HepG2 (cell line): ENCODE data around the gene EHD1. TPM values are rescaled to one million over a fixed set of nuclear protein-coding genes. Genes with fewer than 3 reads are reported as not detected.

Experiments
- ATF7 ChIP-seq, 2 experiments: fragments of 450-650 bp in 1 of 2; sonication (generic) in 1 of 2; formaldehyde crosslinking in 1 of 2; IDR thresholded peaks; 2 replicates each; pipeline versions ENCODE4 v1.4.0 to v1.6.1; 2016 to 2020; ENCODE audit warnings: antibody characterized with exemption in 1 of 2, mild to moderate bottlenecking in 1 of 2, missing genetic modification reagents in 1 of 2
- ATRX ChIP-seq: sonication (generic); formaldehyde crosslinking; IDR thresholded peaks from 2 replicates; pipeline ENCODE4 v1.4.0; 2020; ENCODE audit warnings: missing genetic modification reagents, borderline replicate concordance
- CAMTA2 ChIP-seq: sonication (generic); formaldehyde crosslinking; IDR thresholded peaks from 2 replicates; pipeline ENCODE4 v1.4.0; 2020; ENCODE audit warnings: mild to moderate bottlenecking, missing genetic modification reagents, borderline replicate concordance
- JUND ChIP-seq: sonication (generic); formaldehyde crosslinking; IDR thresholded peaks from 2 replicates; pipeline ENCODE4 v1.8.0; 2022; ENCODE audit warnings: mild to moderate bottlenecking, missing genetic modification reagents
- LBX2 ChIP-seq: sonication (generic); formaldehyde crosslinking; IDR thresholded peaks from 2 replicates; pipeline ENCODE4 v1.5.0; 2020; ENCODE audit warnings: missing genetic modification reagents, mild to moderate bottlenecking, borderline replicate concordance
- MYNN ChIP-seq: sonication (generic); formaldehyde crosslinking; IDR thresholded peaks from 2 replicates; pipeline ENCODE4 v1.4.0; 2020; ENCODE audit warnings: mild to moderate bottlenecking, low read depth, missing genetic modification reagents
- NFE2 ChIP-seq: sonication (generic); formaldehyde crosslinking; IDR thresholded peaks from 2 replicates; pipeline ENCODE4 v1.4.0; 2020; ENCODE audit warnings: missing genetic modification reagents
- PHF20 ChIP-seq: sonication (generic); formaldehyde crosslinking; IDR thresholded peaks from 2 replicates; pipeline ENCODE4 v1.5.0; 2020; ENCODE audit warnings: mild to moderate bottlenecking, missing genetic modification reagents
- SPEN ChIP-seq: sonication (generic); formaldehyde crosslinking; IDR thresholded peaks from 2 replicates; pipeline ENCODE4 v1.5.1; 2020; ENCODE audit warnings: low read depth, mild to moderate bottlenecking, missing genetic modification reagents
- THAP9 ChIP-seq: sonication (generic); formaldehyde crosslinking; IDR thresholded peaks from 2 replicates; pipeline ENCODE4; 2020; ENCODE audit warnings: missing genetic modification reagents, mild to moderate bottlenecking, borderline replicate concordance
- YEATS2 ChIP-seq: sonication (generic); formaldehyde crosslinking; IDR thresholded peaks from 2 replicates; pipeline ENCODE4 v1.4.0; 2020; ENCODE audit warnings: missing genetic modification reagents, borderline replicate concordance
- ZNF282 ChIP-seq: fragments of 450-650 bp; IDR thresholded peaks from 2 replicates; pipeline ENCODE4 v1.6.1; 2018; ENCODE audit not compliant: partially characterized antibody
- ZNF441 ChIP-seq: sonication (generic); formaldehyde crosslinking; IDR thresholded peaks from 2 replicates; pipeline ENCODE4 v1.7.0; 2021; ENCODE audit warnings: missing genetic modification reagents, borderline replicate concordance
- ZNF577 ChIP-seq: sonication (generic); formaldehyde crosslinking; IDR thresholded peaks from 2 replicates; pipeline ENCODE4 v1.4.0; 2020; ENCODE audit warnings: mild to moderate bottlenecking, low read depth, missing genetic modification reagents, borderline replicate concordance
- ZNF619 ChIP-seq: sonication (generic); formaldehyde crosslinking; IDR thresholded peaks from 2 replicates; pipeline ENCODE4 v1.4.0; 2020; ENCODE audit warnings: mild to moderate bottlenecking, missing genetic modification reagents
- ZNF768 ChIP-seq: sonication (generic); formaldehyde crosslinking; IDR thresholded peaks from 2 replicates; pipeline ENCODE4 v1.4.0; 2020; ENCODE audit warnings: missing genetic modification reagents
- ZNF792 ChIP-seq: IDR thresholded peaks from 2 replicates; pipeline ENCODE4 v1.6.1; 2016
- polyA plus RNA-seq, 8 experiments: library from polyadenylated mRNA; depleted of rRNA in 3 of 8; stranded (reverse) in 7 of 8; unstranded in 1 of 8; fragments of >200 nt; fragmentation: Illumina TruSeq in 4 of 8; extraction: Trizol in 4 of 8; gene quantifications; 2 replicates each; pipeline versions ENCODE4 v1.2.1 to v1.2.3, GENCODE V29; 2011 to 2016; ENCODE audit warnings: low read depth in 4 of 8, missing spikeins in 1 of 8, mixed read lengths in 1 of 8; ENCODE audit not compliant: insufficient read depth in 1 of 8
- total RNA-seq, 5 experiments: library from RNA; depleted of rRNA; stranded (reverse); fragments of >200 nt; fragmentation: Illumina TruSeq; extraction: Trizol; gene quantifications; 2 replicates each; pipeline ENCODE4 v1.2.3, GENCODE V29; 2016; ENCODE audit warnings: low read depth in 1 of 5
- TF ChIP-seq, protein P1 (sequence below): sonication (generic); formaldehyde crosslinking; IDR thresholded peaks from 2 replicates; pipeline ENCODE4 v1.4.0; 2020; ENCODE audit warnings: missing genetic modification reagents, borderline replicate concordance
- TF ChIP-seq, protein P2 (sequence below): sonication (generic); formaldehyde crosslinking; IDR thresholded peaks from 2 replicates; pipeline ENCODE4 v1.8.1; 2023; ENCODE audit warnings: missing genetic modification reagents, mild to moderate bottlenecking, borderline replicate concordance
- TF ChIP-seq, protein P3 (sequence below): sonication (generic); formaldehyde crosslinking; IDR thresholded peaks from 2 replicates; pipeline ENCODE4 v1.8.1; 2023; ENCODE audit warnings: mild to moderate bottlenecking, missing genetic modification reagents

The EHD1 gene
- total and polyA plus RNA-seq, 2 of the 13 experiments (the other 11 are each of a cell fraction or from before 2014, with no cell fraction given): 23.6 to 26.6 TPM

DNA sequence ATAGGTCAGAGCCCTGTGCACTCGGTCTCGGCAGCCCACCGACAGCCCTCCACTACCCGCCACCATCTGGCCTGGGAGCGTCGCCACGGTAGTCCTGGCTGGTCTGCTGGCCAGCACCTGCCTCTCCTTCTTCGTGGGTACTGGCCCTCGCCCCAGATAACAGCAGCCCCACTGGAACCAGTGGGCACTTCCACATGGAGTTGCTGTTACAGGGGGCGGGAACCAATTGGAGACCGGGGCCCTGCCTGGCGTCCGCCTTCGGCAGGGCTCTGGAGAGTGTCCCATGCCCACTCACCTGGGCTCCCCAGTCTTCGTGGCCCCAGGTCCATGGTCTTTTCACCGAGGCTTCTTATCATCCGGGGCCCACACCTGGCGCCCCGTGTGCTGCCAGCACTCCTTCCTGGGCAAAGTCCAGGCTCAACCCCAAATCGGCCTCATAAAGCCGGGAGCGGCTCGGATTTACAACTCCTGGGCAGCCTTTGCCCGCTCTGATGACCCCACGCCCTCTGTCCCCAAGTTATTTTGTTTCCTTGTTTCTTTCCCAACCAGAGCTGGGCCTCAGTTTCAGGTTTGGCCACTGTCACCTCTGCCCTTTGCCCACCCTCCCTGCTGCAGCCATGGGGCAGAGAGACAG, 12.9 kb upstream of the EHD1 start (continued):
- TF ChIP-seq, protein P1, sequence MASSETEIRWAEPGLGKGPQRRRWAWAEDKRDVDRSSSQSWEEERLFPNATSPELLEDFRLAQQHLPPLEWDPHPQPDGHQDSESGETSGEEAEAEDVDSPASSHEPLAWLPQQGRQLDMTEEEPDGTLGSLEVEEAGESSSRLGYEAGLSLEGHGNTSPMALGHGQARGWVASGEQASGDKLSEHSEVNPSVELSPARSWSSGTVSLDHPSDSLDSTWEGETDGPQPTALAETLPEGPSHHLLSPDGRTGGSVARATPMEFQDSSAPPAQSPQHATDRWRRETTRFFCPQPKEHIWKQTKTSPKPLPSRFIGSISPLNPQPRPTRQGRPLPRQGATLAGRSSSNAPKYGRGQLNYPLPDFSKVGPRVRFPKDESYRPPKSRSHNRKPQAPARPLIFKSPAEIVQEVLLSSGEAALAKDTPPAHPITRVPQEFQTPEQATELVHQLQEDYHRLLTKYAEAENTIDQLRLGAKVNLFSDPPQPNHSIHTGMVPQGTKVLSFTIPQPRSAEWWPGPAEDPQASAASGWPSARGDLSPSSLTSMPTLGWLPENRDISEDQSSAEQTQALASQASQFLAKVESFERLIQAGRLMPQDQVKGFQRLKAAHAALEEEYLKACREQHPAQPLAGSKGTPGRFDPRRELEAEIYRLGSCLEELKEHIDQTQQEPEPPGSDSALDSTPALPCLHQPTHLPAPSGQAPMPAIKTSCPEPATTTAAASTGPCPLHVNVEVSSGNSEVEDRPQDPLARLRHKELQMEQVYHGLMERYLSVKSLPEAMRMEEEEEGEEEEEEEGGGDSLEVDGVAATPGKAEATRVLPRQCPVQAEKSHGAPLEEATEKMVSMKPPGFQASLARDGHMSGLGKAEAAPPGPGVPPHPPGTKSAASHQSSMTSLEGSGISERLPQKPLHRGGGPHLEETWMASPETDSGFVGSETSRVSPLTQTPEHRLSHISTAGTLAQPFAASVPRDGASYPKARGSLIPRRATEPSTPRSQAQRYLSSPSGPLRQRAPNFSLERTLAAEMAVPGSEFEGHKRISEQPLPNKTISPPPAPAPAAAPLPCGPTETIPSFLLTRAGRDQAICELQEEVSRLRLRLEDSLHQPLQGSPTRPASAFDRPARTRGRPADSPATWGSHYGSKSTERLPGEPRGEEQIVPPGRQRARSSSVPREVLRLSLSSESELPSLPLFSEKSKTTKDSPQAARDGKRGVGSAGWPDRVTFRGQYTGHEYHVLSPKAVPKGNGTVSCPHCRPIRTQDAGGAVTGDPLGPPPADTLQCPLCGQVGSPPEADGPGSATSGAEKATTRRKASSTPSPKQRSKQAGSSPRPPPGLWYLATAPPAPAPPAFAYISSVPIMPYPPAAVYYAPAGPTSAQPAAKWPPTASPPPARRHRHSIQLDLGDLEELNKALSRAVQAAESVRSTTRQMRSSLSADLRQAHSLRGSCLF (CRISPR knock-in tag): no peak
- TF ChIP-seq YEATS2 (no peak), CAMTA2 (no peak), NFE2 (CRISPR knock-in tag) (no peak), ZNF441 (CRISPR knock-in tag) (no peak), LBX2 (no peak), THAP9 (CRISPR knock-in tag) (no peak), ZNF792 (CRISPR knock-in tag) (no peak), JUND (CRISPR knock-in tag) (no peak), MYNN (CRISPR knock-in tag) (no peak), ZNF768 (CRISPR knock-in tag) (no peak), PHF20 (CRISPR knock-in tag) (no peak), ATRX (CRISPR knock-in tag) (no peak), SPEN (no peak), ZNF619 (CRISPR knock-in tag) (no peak), ZNF577 (CRISPR knock-in tag) (no peak), ATF7 (IDR thresholded peaks at IDR 0.05) (no peak), ATF7 (CRISPR knock-in tag; IDR thresholded peaks at IDR 0.05) (no peak), ZNF282 (no peak)
- TF ChIP-seq, protein P2, sequence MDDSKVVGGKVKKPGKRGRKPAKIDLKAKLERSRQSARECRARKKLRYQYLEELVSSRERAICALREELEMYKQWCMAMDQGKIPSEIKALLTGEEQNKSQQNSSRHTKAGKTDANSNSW (CRISPR knock-in tag): no peak
- TF ChIP-seq, protein P3, sequence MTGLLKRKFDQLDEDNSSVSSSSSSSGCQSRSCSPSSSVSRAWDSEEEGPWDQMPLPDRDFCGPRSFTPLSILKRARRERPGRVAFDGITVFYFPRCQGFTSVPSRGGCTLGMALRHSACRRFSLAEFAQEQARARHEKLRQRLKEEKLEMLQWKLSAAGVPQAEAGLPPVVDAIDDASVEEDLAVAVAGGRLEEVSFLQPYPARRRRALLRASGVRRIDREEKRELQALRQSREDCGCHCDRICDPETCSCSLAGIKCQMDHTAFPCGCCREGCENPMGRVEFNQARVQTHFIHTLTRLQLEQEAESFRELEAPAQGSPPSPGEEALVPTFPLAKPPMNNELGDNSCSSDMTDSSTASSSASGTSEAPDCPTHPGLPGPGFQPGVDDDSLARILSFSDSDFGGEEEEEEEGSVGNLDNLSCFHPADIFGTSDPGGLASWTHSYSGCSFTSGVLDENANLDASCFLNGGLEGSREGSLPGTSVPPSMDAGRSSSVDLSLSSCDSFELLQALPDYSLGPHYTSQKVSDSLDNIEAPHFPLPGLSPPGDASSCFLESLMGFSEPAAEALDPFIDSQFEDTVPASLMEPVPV (CRISPR knock-in tag): no peak
